GM23248 (cell line): Measurements from ENCODE around the gene IFT80. TPM values are rescaled to one million over a fixed set of nuclear protein-coding genes. Genes with fewer than 3 reads are reported as not detected.
"Not testable (repeated sequence)": the region's sequence is repeated elsewhere in the genome, so short reads cannot be mapped to it uniquely, and the experiment has no call there.

Experiments
- DNase-seq: peaks from one replicate; pipeline ENCODE4 v3.0.0-alpha.2; 2015
- H2AFZ ChIP-seq: fragments of 200-600 bp; sonication (generic); 2 replicates; pipeline ENCODE4 v1.6.1; 2016; ENCODE audit warnings: antibody characterized with exemption
- H3F3A ChIP-seq: fragments of 200-600 bp; sonication (generic); 2 replicates; pipeline ENCODE4 v1.6.1; 2016; ENCODE audit warnings: mild to moderate bottlenecking, antibody characterized with exemption, mixed run types; ENCODE audit not compliant: insufficient read depth
- H3K27ac ChIP-seq: fragments of 200-600 bp; sonication (generic); 2 replicates; pipeline ENCODE4 v1.5.1; 2016; ENCODE audit warnings: mild to moderate bottlenecking
- H3K27me3 ChIP-seq: fragments of 200-600 bp; sonication (generic); replicated peaks from 2 replicates; pipeline ENCODE4 v1.6.1; 2016; ENCODE audit warnings: mild to moderate bottlenecking; ENCODE audit not compliant: insufficient read depth
- H3K36me3 ChIP-seq: fragments of 200-600 bp; sonication (generic); 2 replicates; pipeline ENCODE4 v1.6.1; 2016; ENCODE audit warnings: low read depth, mild to moderate bottlenecking
- H3K4me1 ChIP-seq: fragments of 200-600 bp; sonication (generic); 2 replicates; pipeline ENCODE4 v1.6.1; 2016; ENCODE audit warnings: mild to moderate bottlenecking; ENCODE audit not compliant: insufficient read depth
- H3K4me2 ChIP-seq: fragments of 200-600 bp; sonication (generic); one replicate; pipeline ENCODE4 v1.6.1; 2016; ENCODE audit warnings: mild to moderate bottlenecking; ENCODE audit not compliant: unreplicated experiment
- H3K4me3 ChIP-seq: fragments of 200-600 bp; sonication (generic); 2 replicates; pipeline ENCODE4 v1.5.1; 2016; ENCODE audit warnings: mild to moderate bottlenecking
- H3K79me2 ChIP-seq: fragments of 200-600 bp; sonication (generic); 2 replicates; pipeline ENCODE4 v1.6.1; 2016; ENCODE audit warnings: mild to moderate bottlenecking; ENCODE audit not compliant: insufficient read depth
- H3K9ac ChIP-seq: fragments of 200-600 bp; sonication (generic); 2 replicates; pipeline ENCODE4 v1.6.1; 2016; ENCODE audit warnings: mild to moderate bottlenecking
- H3K9me2 ChIP-seq: fragments of 200-600 bp; sonication (generic); 2 replicates; pipeline ENCODE4 v1.6.1; 2016; ENCODE audit warnings: mixed run types, mild to moderate bottlenecking, moderate library complexity; ENCODE audit not compliant: insufficient read depth
- H3K9me3 ChIP-seq: fragments of 200-600 bp; sonication (generic); one replicate; pipeline ENCODE4 v1.6.1; 2017; ENCODE audit warnings: low read depth
- H4K20me1 ChIP-seq: fragments of 200-600 bp; sonication (generic); 2 replicates; pipeline ENCODE4 v1.6.0; 2016; ENCODE audit not compliant: insufficient read depth
- EZH2 ChIP-seq: fragments of 200-600 bp; sonication (generic); IDR thresholded peaks from 2 replicates; pipeline ENCODE4 v1.6.1; 2018; ENCODE audit warnings: antibody characterized with exemption, mild to moderate bottlenecking; ENCODE audit not compliant: insufficient read depth, poor library complexity, severe bottlenecking
- EZH2phosphoT487 ChIP-seq: fragments of 200-600 bp; sonication (generic); IDR thresholded peaks from 2 replicates; pipeline ENCODE4 v1.6.1; 2018; ENCODE audit warnings: antibody characterized with exemption, moderate library complexity, mild to moderate bottlenecking, low read depth; ENCODE audit not compliant: insufficient read depth
- whole genome bisulfite sequencing, 2 experiments: methylation state at CpG; one replicate each; pipeline ENCODE4 v1.1.6; 2015 to 2017; ENCODE audit warnings: low lambda C conversion rate in 2 of 2, low coverage in 1 of 2; ENCODE audit errors: missing lambda C conversion rate in 2 of 2; 5-methylcytosine and 5-hydroxymethylcytosine counted together
- in situ Hi-C: fragments of 300-500 bp; cut with MboI; formaldehyde crosslinking; loops from 2 replicates; pipeline ENCODE4 v1.15.0; 2020
- polyA plus RNA-seq: library from polyadenylated mRNA; unstranded; fragments of >200 nt; fragmentation: Nextera tagmentation; extraction: Ambion mirVana; gene quantifications from 2 replicates; pipeline ENCODE4 v1.2.1, GENCODE V29; 2016
- total RNA-seq: library from RNA; depleted of rRNA; stranded (reverse); fragments of >200 nt; shearing (Covaris generic); gene quantifications from 2 replicates; pipeline ENCODE4 v1.2.3, GENCODE V29; 2014

Gene IFT80
- total and polyA plus RNA-seq, 2 experiments from 2014 or later = 19.8 to 48.4 TPM

GRCh38 chr3:160331127-160331937 lies 67.7 kb downstream of the IFT80 start:
- in situ Hi-C loops = no loop called here
- H3K4me2 ChIP-seq = peak overlapping the region; percentile 47
- H3K9ac ChIP-seq = peak overlapping the region; percentile 58
- H3K27ac ChIP-seq = peak overlapping the region; percentile 89
- H3K9me2 ChIP-seq = no peaks in the 10 kb centered on the region
- no peaks in the 10 kb centered on the region for H4K20me1 ChIP-seq
- no peak for TF ChIP-seq EZH2phosphoT487
- H3K79me2 ChIP-seq = no peaks in the 10 kb centered on the region
- H3K9me3 ChIP-seq = no peaks in the 10 kb centered on the region
- no peaks in the 10 kb centered on the region for H3K36me3 ChIP-seq
- H3K4me1 ChIP-seq = peaks cover 16% of the 10 kb centered on the region
- peak overlapping the region; percentile 49 for H2AFZ ChIP-seq
- peaks cover 20% of the 10 kb centered on the region for H3F3A ChIP-seq
- H3K4me3 ChIP-seq = no peak overlapping the region
- 53 to 65% methylated on average over 3 of the region's 3 CpGs for WGBS, 2 experiments
- H3K27me3 ChIP-seq = no peaks in the 10 kb centered on the region
- peak; percentile 86 for DNase-seq

GRCh38 chr3:160330690-160331089 lies 68.3 kb downstream of the IFT80 start:
- Histone ChIP-seq H2AFZ (peak overlapping the region; percentile 49), H3K4me2 (peak overlapping the region; percentile 47), H3K27ac (peak overlapping the region; percentile 89)

GRCh38 chr3:160330109-160330508 lies 68.9 kb downstream of the IFT80 start:
- Histone ChIP-seq H2AFZ (no peak overlapping the region), H3K9ac (no peak overlapping the region), H3F3A (peaks cover 23% of the 10 kb centered on the region), H3K27ac (no peak overlapping the region), H3K4me2 (no peak overlapping the region), H3K79me2 (no peaks in the 10 kb centered on the region), H3K9me3 (no peaks in the 10 kb centered on the region), H4K20me1 (no peaks in the 10 kb centered on the region), H3K4me1 (peaks cover 19% of the 10 kb centered on the region), H3K27me3 (no peaks in the 10 kb centered on the region), H3K9me2 (no peaks in the 10 kb centered on the region), H3K4me3 (no peak overlapping the region), H3K36me3 (no peaks in the 10 kb centered on the region)
- in situ Hi-C loops = no loop called here
- DNase-seq = no peak
- 97 to 100% methylated on average over 1 of the region's 1 CpG for WGBS, 2 experiments
- no peak for TF ChIP-seq EZH2phosphoT487
- TF ChIP-seq EZH2 = no peak

More at GRCh38 chr3:160330690-160331089, 68.3 kb downstream of the IFT80 start:
- Histone ChIP-seq H3K9ac (peak overlapping the region; percentile 58), H3K9me2 (no peaks in the 10 kb centered on the region), H3K36me3 (no peaks in the 10 kb centered on the region), H3K27me3 (no peaks in the 10 kb centered on the region), H3K9me3 (no peaks in the 10 kb centered on the region), H3K4me1 (peaks cover 19% of the 10 kb centered on the region), H3F3A (peaks cover 23% of the 10 kb centered on the region), H3K79me2 (no peaks in the 10 kb centered on the region), H3K4me3 (no peak overlapping the region), H4K20me1 (no peaks in the 10 kb centered on the region)
- in situ Hi-C loops = no loop called here
- TF ChIP-seq EZH2 = no peak
- no peak for TF ChIP-seq EZH2phosphoT487
- no peak for DNase-seq

DNA sequence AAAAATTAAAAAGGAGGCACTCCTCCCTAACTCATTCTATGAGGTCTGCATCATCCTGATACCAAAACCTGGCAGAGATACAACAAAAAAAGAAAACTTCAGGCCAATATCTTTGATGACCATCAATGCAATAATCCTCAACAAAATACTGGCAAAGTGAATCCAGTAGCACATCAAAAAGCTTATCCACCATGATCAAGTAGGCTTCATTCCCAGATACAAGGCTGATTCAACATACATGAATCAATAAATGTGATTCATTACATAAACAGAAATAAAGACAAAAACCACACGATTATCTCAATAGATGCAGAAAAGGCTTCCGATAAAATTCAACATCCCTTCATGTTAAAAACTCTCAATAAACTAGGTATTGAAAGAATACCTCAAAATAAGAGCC lies 72.7 kb downstream of the IFT80 start:
- peaks cover 13% of the 10 kb centered on the region for H3K4me1 ChIP-seq
- H3K9me3 ChIP-seq, H3K9me2 ChIP-seq, H3K36me3 ChIP-seq, H3K27me3 ChIP-seq, H3K4me3 ChIP-seq, H3K27ac ChIP-seq, H4K20me1 ChIP-seq, DNase-seq, in situ Hi-C loops, H3K4me2 ChIP-seq, H3K9ac ChIP-seq, H3K79me2 ChIP-seq, H2AFZ ChIP-seq: not testable (repeated sequence)
- H3F3A ChIP-seq = peaks cover 16% of the 10 kb centered on the region
- 89 to 92% methylated on average over 2 of the region's 2 CpGs for WGBS, 2 experiments

DNA sequence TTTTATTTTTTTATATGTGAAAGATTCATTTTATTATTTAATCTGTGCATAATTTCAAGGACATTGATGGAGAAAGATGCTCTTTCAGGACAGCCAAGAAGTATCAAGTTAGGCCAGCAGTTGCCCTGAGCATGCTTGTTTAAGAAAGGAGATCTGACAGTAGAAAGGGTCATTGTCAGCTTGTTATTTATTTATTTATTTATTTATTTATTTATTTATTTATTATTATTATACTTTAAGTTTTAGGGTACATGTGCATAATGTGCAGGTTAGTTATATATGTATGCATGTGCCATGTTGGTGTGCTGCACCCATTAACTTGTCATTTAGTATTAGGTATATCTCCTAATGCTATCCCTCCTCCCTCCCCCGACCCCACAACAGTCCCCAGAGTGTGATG lies 77.2 kb downstream of the IFT80 start:
- WGBS, 2 experiments = 95% methylated on average over 1 of the region's 1 CpG; no CpG with 5 or more reads in 1 of the 2 experiments
- not testable (repeated sequence) for H3K9me2 ChIP-seq

More for the DNA sequence above, 77.2 kb downstream of the IFT80 start:
- H3K9me3 ChIP-seq, H3K4me2 ChIP-seq, H4K20me1 ChIP-seq, H3K36me3 ChIP-seq, DNase-seq, H2AFZ ChIP-seq, H3K79me2 ChIP-seq, H3K27me3 ChIP-seq, in situ Hi-C loops, H3K4me3 ChIP-seq, H3K9ac ChIP-seq, H3F3A ChIP-seq, H3K27ac ChIP-seq, H3K4me1 ChIP-seq: not testable (repeated sequence)
